ENCODE results near the gene KLF15. TPM values are rescaled to one million over a fixed set of nuclear protein-coding genes. Genes with fewer than 3 reads are reported as not detected.

The KLF15 gene
- total RNA-seq, 1 donor from 2014 or later, result 0.67 TPM

GRCh38 chr3:126353694-126354321 lies 3.4 kb downstream of the KLF15 start:
- Histone ChIP-seq H3K4me3 (ENCODE audit: low read depth, low read length) (no peak overlapping the region), H3K36me3 (ENCODE audit: control insufficient read depth, insufficient read depth, low read length) (no peaks in the 10 kb centered on the region), H3K27me3 (ENCODE audit: control insufficient read depth, insufficient read depth, low read length) (peaks cover 26% of the 10 kb centered on the region)
- TF ChIP-seq CTCF (IDR thresholded peaks at IDR 0.05; ENCODE audit: insufficient read depth, low read length, poor library complexity, severe bottlenecking), result no peak
- DNase-seq (ENCODE audit: low read depth), result no peak

GRCh38 chr3:126352476-126353454 lies 4.4 kb downstream of the KLF15 start:
- DNase-seq (ENCODE audit: low read depth), result no peak
- Histone ChIP-seq H3K27me3 (ENCODE audit: control insufficient read depth, insufficient read depth, low read length) (peaks cover 16% of the 10 kb centered on the region), H3K4me3 (ENCODE audit: low read depth, low read length) (no peak overlapping the region), H3K36me3 (ENCODE audit: control insufficient read depth, insufficient read depth, low read length) (no peaks in the 10 kb centered on the region)
- TF ChIP-seq CTCF (IDR thresholded peaks at IDR 0.05; ENCODE audit: insufficient read depth, low read length, poor library complexity, severe bottlenecking), result no peak

- peaks cover 13% of the 10 kb centered on the region for H3K27me3 ChIP-seq (ENCODE audit: control insufficient read depth, insufficient read depth, low read length)
- H3K4me3 ChIP-seq (ENCODE audit: low read depth, low read length), result no peak overlapping the region
- no peak for TF ChIP-seq CTCF (IDR thresholded peaks at IDR 0.05; ENCODE audit: insufficient read depth, low read length, poor library complexity, severe bottlenecking)
- no peaks in the 10 kb centered on the region for H3K36me3 ChIP-seq (ENCODE audit: control insufficient read depth, insufficient read depth, low read length)
- no peak for DNase-seq (ENCODE audit: low read depth)
Observed at GRCh38 chr3:126351771-126352475, 5.3 kb downstream of the KLF15 start.

- no peak for DNase-seq (ENCODE audit: low read depth)
- TF ChIP-seq CTCF (IDR thresholded peaks at IDR 0.05; ENCODE audit: insufficient read depth, low read length, poor library complexity, severe bottlenecking), result no peak
- Histone ChIP-seq H3K4me3 (ENCODE audit: low read depth, low read length) (no peak overlapping the region), H3K36me3 (ENCODE audit: control insufficient read depth, insufficient read depth, low read length) (no peaks in the 10 kb centered on the region), H3K27me3 (ENCODE audit: control insufficient read depth, insufficient read depth, low read length) (peaks cover 6% of the 10 kb centered on the region)
Observed at GRCh38 chr3:126351086-126351770, 6.0 kb downstream of the KLF15 start.

- H3K4me3 ChIP-seq (ENCODE audit: low read depth, low read length), result no peak overlapping the region
- H3K36me3 ChIP-seq (ENCODE audit: control insufficient read depth, insufficient read depth, low read length), result no peaks in the 10 kb centered on the region
- no peak for DNase-seq (ENCODE audit: low read depth)
- peaks cover under 1% of the 10 kb centered on the region for H3K27me3 ChIP-seq (ENCODE audit: control insufficient read depth, insufficient read depth, low read length)
- no peak for TF ChIP-seq CTCF (IDR thresholded peaks at IDR 0.05; ENCODE audit: insufficient read depth, low read length, poor library complexity, severe bottlenecking)
Observed at GRCh38 chr3:126350502-126351085, 6.6 kb downstream of the KLF15 start.

All from kidney epithelial cell (primary cell).